HepG2 (cell line): Measurements from ENCODE around the gene HTR7. TPM values are rescaled to one million over a fixed set of nuclear protein-coding genes. Genes with fewer than 3 reads are reported as not detected.

ENCODE experiments used
- ATAC-seq: fragments of 200-7000 bp; cut with Tn5 transposase; 3 replicates; pipeline ENCODE4 v1.9.1; 2020; ENCODE audit warnings: mild to moderate bottlenecking, moderate library complexity
- BruUV-seq: library from RNA; stranded (reverse); fragments of 400-500 nt; replicated peaks from 2 replicates; lab custom pipeline; 2021; lab: Mats Ljungman, UMichigan
- CTCF ChIA-PET: fragments of 300-600 bp; formaldehyde crosslinking; extraction: SDS; loops from one replicate; lab custom pipeline; 2021; ENCODE audit warnings: low total read pairs, inconsistent platforms, low intra/inter-chr PET ratio; lab: Yijun Ruan, JAX
- POLR2A ChIA-PET: fragments of 350-600 bp; sonication (Branson Sonifier 250); formaldehyde crosslinking; loops from one replicate; lab custom pipeline; 2020; ENCODE audit warnings: antibody characterized with exemption, inconsistent platforms; lab: Yijun Ruan, JAX
- DNase-seq: peaks from one replicate; pipeline ENCODE4 v3.0.0-alpha.2; 2015; ENCODE audit warnings: low spot score
- FAIRE-seq: peaks from 3 replicates; lab custom pipeline; 2011; peaks lifted over from hg19 to GRCh38; lab: Jason Lieb, UNC
- H2AFZ ChIP-seq: one replicate; pipeline ENCODE4 v1.6.1; 2011; ENCODE audit warnings: low read length, inconsistent platforms
- H3K27ac ChIP-seq: fragments of 300-600 bp; 3 replicates; pipeline ENCODE4 v1.8.0; 2011; ENCODE audit warnings: mixed run types, mild to moderate bottlenecking, mixed read lengths, low read length, inconsistent platforms; ENCODE audit not compliant: insufficient read depth; ENCODE audit errors: extremely low read length
- H3K27me3 ChIP-seq, 2 experiments: fragments of 200-600 bp in 1 of 2; 2 replicates in 1 of 2; 3 replicates in 1 of 2; pipeline versions ENCODE4 v1.6.0 to v1.8.0; 2011; ENCODE audit warnings: low read length in 2 of 2, mild to moderate bottlenecking in 2 of 2, moderate library complexity in 2 of 2, inconsistent platforms in 1 of 2; ENCODE audit not compliant: insufficient read depth in 2 of 2, control insufficient read depth in 1 of 2
- H3K36me3 ChIP-seq, 2 experiments: fragments of 200-600 bp in 1 of 2; replicated peaks in 1 of 2; 2 replicates in 1 of 2; 3 replicates in 1 of 2; pipeline versions ENCODE4 v1.5.1 to v1.8.0; 2011; ENCODE audit warnings: low read length in 2 of 2, inconsistent platforms in 1 of 2; ENCODE audit not compliant: insufficient read depth in 2 of 2, control insufficient read depth in 1 of 2
- H3K4me1 ChIP-seq: 2 replicates; pipeline ENCODE4 v1.5.1; 2012; ENCODE audit warnings: low read length, inconsistent platforms; ENCODE audit not compliant: insufficient read depth
- H3K4me2 ChIP-seq: 2 replicates; pipeline ENCODE4 v1.6.0; 2011; ENCODE audit warnings: low read depth, low read length, inconsistent platforms
- H3K4me3 ChIP-seq, 3 experiments: fragments of 200-600 bp in 1 of 3; sonication (generic), shearing (Covaris generic) in 1 of 3; replicated peaks in 1 of 3; 2 replicates each; pipeline ENCODE4 v1.5.1; 2011 to 2016; ENCODE audit warnings: low read length in 3 of 3, inconsistent platforms in 2 of 3, low read depth in 2 of 3, mild to moderate bottlenecking in 2 of 3, control low read depth in 1 of 3, mixed read lengths in 1 of 3; ENCODE audit not compliant: insufficient read depth in 1 of 3
- H3K79me2 ChIP-seq: one replicate; pipeline ENCODE4 v1.6.1; 2011; ENCODE audit warnings: low read length, inconsistent platforms; ENCODE audit not compliant: insufficient read depth
- H3K9ac ChIP-seq: 2 replicates; pipeline ENCODE4 v1.6.0; 2011; ENCODE audit warnings: mild to moderate bottlenecking, low read depth, low read length, inconsistent platforms; ENCODE audit not compliant: insufficient read depth
- H3K9me3 ChIP-seq: 2 replicates; pipeline ENCODE4 v1.5.1; 2012; ENCODE audit warnings: mild to moderate bottlenecking, low read length
- H4K20me1 ChIP-seq: 2 replicates; pipeline ENCODE4 v1.6.0; 2011; ENCODE audit warnings: inconsistent platforms, mild to moderate bottlenecking, low read length, moderate library complexity; ENCODE audit not compliant: insufficient read depth
- ATF7-NPFF ChIP-seq: sonication (generic); formaldehyde crosslinking; IDR thresholded peaks from 2 replicates; pipeline ENCODE4 v1.8.1; 2023; ENCODE audit warnings: mild to moderate bottlenecking, low read depth, missing genetic modification reagents, moderate library complexity
- FOXC1 ChIP-seq: sonication (generic); formaldehyde crosslinking; IDR thresholded peaks from 2 replicates; pipeline ENCODE4 v1.8.0; 2022; ENCODE audit warnings: mild to moderate bottlenecking, missing genetic modification reagents, borderline replicate concordance
- JDP2 ChIP-seq: sonication (generic); formaldehyde crosslinking; IDR thresholded peaks from 2 replicates; pipeline ENCODE4 v1.8.1; 2022; ENCODE audit warnings: missing genetic modification reagents, borderline replicate concordance
- TSC22D2 ChIP-seq: sonication (generic); formaldehyde crosslinking; IDR thresholded peaks from 2 replicates; pipeline ENCODE4 v1.5.1; 2020; ENCODE audit warnings: missing genetic modification reagents, mild to moderate bottlenecking, borderline replicate concordance
- ZFX ChIP-seq: sonication (generic); formaldehyde crosslinking; IDR thresholded peaks from 2 replicates; pipeline ENCODE4 v1.4.0; 2020; ENCODE audit warnings: mild to moderate bottlenecking, low read depth, missing genetic modification reagents, moderate library complexity
- WGBS: methylation state at CpG from one replicate; pipeline ENCODE4 v1.1.6; 2017; ENCODE audit warnings: low lambda C conversion rate; 5-methylcytosine and 5-hydroxymethylcytosine counted together
- in situ Hi-C: cut with HindIII; loops from 2 replicates; pipeline ENCODE4 v1.10.0; 2017; ENCODE audit warnings: low pct_unique_long_range_greater_than_20kb; ENCODE audit not compliant: extremely low pct_ligation_motif_present
- intact Hi-C: fragments of 100-400 bp; cut with micrococcal nuclease; formaldehyde crosslinking; loops from one replicate; pipeline ENCODE4 v1.10.0; 2022; ENCODE audit not compliant: unreplicated experiment
- polyA plus RNA-seq, 8 experiments: library from polyadenylated mRNA; depleted of rRNA in 3 of 8; stranded (reverse) in 7 of 8; unstranded in 1 of 8; fragments of >200 nt; fragmentation: Illumina TruSeq in 4 of 8; extraction: Trizol in 4 of 8; gene quantifications; 2 replicates each; pipeline versions ENCODE4 v1.2.1 to v1.2.3, GENCODE V29; 2011 to 2016; ENCODE audit warnings: low read depth in 4 of 8, missing spikeins in 1 of 8, mixed read lengths in 1 of 8; ENCODE audit not compliant: insufficient read depth in 1 of 8
- total RNA-seq, 5 experiments: library from RNA; depleted of rRNA; stranded (reverse); fragments of >200 nt; fragmentation: Illumina TruSeq; extraction: Trizol; gene quantifications; 2 replicates each; pipeline ENCODE4 v1.2.3, GENCODE V29; 2016; ENCODE audit warnings: low read depth in 1 of 5
- TF ChIP-seq, protein P1 (sequence below): IDR thresholded peaks from 2 replicates; pipeline ENCODE4 v1.6.1; 2016; ENCODE audit warnings: missing genetic modification reagents, missing compliant biosample characterization
- TF ChIP-seq, protein P2 (sequence below): sonication (generic); formaldehyde crosslinking; IDR thresholded peaks from 2 replicates; pipeline ENCODE4 v1.4.0; 2020; ENCODE audit warnings: missing genetic modification reagents

The HTR7 gene
- total and polyA plus RNA-seq, 2 of the 13 experiments (the other 11 are each of a cell fraction or from before 2014, with no cell fraction given), result 0.04 TPM; not detected in 1

DNA sequence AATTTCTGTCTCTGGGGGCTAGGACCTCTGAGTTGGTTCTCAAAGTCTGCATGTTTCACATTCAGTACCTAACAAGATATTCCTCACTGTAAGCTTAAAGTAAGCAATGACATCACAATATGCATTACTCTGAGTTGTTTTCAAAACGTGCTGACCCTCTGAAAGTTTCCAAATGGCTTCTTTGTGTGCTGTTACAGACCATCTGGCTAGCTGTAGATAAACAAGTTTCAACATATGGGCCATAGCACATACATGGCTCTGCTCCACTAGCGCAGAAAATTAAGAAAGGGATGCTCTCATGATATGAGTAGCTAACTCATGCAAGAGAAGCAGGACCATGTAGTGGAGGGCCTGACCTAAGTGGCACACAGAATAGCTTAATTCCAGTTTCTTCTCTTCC is 119.0 kb downstream of the HTR7 start:
- no peak overlapping the region for H3K27ac ChIP-seq
- H3K36me3 ChIP-seq, result no peaks in the 10 kb centered on the region
- H3K27me3 ChIP-seq, result no peaks in the 10 kb centered on the region
- 0% methylated on average over 2 of the region's 2 CpGs for WGBS
- in situ Hi-C loops, result no loop called here
- no peak for FAIRE-seq
- no peaks in the 10 kb centered on the region for H4K20me1 ChIP-seq
- no peak overlapping the region for H3K4me2 ChIP-seq
- ATAC-seq, result no peak
- no peak overlapping the region for H3K9ac ChIP-seq
- no peak overlapping the region for H3K4me3 ChIP-seq
- TF ChIP-seq, protein P1, sequence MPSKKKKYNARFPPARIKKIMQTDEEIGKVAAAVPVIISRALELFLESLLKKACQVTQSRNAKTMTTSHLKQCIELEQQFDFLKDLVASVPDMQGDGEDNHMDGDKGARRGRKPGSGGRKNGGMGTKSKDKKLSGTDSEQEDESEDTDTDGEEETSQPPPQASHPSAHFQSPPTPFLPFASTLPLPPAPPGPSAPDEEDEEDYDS (CRISPR knock-in tag), result no peak
- TF ChIP-seq FOXC1 (CRISPR knock-in tag), result no peak
- TF ChIP-seq, protein P2, sequence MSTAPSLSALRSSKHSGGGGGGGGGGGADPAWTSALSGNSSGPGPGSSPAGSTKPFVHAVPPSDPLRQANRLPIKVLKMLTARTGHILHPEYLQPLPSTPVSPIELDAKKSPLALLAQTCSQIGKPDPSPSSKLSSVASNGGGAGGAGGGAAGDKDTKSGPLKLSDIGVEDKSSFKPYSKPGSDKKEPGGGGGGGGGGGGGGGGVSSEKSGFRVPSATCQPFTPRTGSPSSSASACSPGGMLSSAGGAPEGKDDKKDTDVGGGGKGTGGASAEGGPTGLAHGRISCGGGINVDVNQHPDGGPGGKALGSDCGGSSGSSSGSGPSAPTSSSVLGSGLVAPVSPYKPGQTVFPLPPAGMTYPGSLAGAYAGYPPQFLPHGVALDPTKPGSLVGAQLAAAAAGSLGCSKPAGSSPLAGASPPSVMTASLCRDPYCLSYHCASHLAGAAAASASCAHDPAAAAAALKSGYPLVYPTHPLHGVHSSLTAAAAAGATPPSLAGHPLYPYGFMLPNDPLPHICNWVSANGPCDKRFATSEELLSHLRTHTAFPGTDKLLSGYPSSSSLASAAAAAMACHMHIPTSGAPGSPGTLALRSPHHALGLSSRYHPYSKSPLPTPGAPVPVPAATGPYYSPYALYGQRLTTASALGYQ, result no peak
- TF ChIP-seq ZFX (CRISPR knock-in tag), result no peak
- ChIA-PET CTCF (no interaction called here), POLR2A (no interaction called here)
- no peak overlapping the region for H2AFZ ChIP-seq
- no peaks in the 10 kb centered on the region for H3K79me2 ChIP-seq
- H3K9me3 ChIP-seq, result no peaks in the 10 kb centered on the region
- no peak for DNase-seq
- intact Hi-C loops, result no loop called here
- H3K4me1 ChIP-seq, result no peaks in the 10 kb centered on the region
- no TSS peak for BruUV-seq

DNA sequence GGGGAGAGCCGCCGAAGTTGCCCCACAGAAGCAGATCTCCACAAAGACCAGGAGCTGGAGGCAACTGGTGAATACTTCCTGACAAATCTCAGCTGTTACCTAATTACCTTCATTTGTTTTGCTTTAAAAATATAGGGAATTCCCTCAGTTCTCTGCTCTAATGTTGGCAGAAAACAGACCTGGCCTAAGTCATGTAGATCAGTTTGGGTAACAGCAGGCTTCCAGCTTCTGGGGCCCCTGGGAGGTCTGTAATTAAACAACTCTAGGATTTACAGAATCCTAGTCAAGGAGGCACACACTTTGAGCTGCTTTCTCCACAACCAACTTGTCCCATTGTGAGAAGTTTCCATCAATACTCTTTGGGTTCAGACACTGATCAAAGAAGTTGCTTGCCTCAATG is 123.4 kb downstream of the HTR7 start:
- H3K9me3 ChIP-seq, result no peaks in the 10 kb centered on the region
- TF ChIP-seq JDP2 (CRISPR knock-in tag) (no peak), TSC22D2 (CRISPR knock-in tag) (no peak), ATF7-NPFF (no peak)
- H4K20me1 ChIP-seq, result no peaks in the 10 kb centered on the region
- ChIA-PET CTCF (no interaction called here), POLR2A (no interaction called here)
- H3K36me3 ChIP-seq, result no peaks in the 10 kb centered on the region
- no peak overlapping the region for H2AFZ ChIP-seq
- BruUV-seq, result no TSS peak
- H3K27ac ChIP-seq, result no peak overlapping the region
- H3K4me1 ChIP-seq, result no peaks in the 10 kb centered on the region
- intact Hi-C loops (no loop called here), in situ Hi-C loops (no loop called here)
- no peak overlapping the region for H3K4me2 ChIP-seq
- DNase-seq (no peak), ATAC-seq (no peak), FAIRE-seq (no peak)
- 0% methylated on average over 2 of the region's 2 CpGs for WGBS
- no peak overlapping the region for H3K4me3 ChIP-seq
- H3K79me2 ChIP-seq, result no peaks in the 10 kb centered on the region
- H3K9ac ChIP-seq, result no peak overlapping the region
- H3K27me3 ChIP-seq, result no peaks in the 10 kb centered on the region
